ENCODE measurements around the gene RPH3AL. TPM values are rescaled to one million over a fixed set of nuclear protein-coding genes. Genes with fewer than 3 reads are reported as not detected.
A peak's percentile ranks its signal among the peaks of the same experiment; 100 is the strongest.

Gene RPH3AL
- total and polyA plus RNA-seq, 4 donors: 4.7 to 5.9 (median 5.3) TPM

DNA sequence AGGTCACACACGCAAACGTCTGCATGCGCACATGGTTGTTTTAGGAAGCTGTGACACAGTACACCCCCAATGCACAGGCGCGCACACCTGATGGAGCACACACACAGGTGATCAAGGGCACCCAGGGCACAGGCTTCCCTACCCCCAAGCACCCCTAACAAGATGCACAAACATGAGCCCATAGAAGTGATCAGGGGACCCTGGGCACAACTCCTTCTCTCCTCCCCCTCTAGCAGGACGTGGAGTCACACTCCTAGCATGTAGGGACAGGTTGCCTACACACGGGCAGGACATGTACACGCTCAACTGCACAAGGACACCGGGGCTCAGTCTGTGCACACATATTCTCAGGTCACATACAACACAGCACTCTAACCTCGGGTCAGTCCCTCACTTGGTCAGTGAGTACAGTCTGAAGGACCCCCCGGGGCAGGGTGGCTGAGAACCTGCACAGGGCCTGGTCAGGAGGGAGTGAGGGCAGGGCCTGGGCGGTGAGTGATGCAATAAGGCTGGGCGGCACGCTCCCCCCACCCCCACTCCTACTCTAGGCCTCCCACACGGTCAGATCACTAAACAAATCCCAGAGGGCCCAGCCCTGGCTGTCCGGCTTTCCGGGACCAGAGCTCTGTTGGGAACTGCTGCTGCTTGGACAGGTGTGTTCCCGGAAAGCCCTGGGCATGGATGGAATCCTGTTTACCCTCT lies 170.4 kb downstream of the RPH3AL start:
- Histone ChIP-seq H3K36me3 (ENCODE audit: control insufficient read depth, insufficient read depth, low read length) (peaks cover 7% of the 10 kb centered on the region), H3K27me3 (ENCODE audit: control insufficient read depth, insufficient read depth, low read length) (peaks cover 11% of the 10 kb centered on the region), H3K4me1 (ENCODE audit: control insufficient read depth, insufficient read depth, low read length) (peaks cover 37% of the 10 kb centered on the region), H3K9me3 (ENCODE audit: control insufficient read depth, insufficient read depth, low read length) (no peaks in the 10 kb centered on the region), H3K27ac (ENCODE audit: low read depth, low read length) (no peak overlapping the region), H3K4me3 (ENCODE audit: low read depth, low read length) (no peak overlapping the region)
- DNase-seq (ENCODE audit: low read depth in 4 of 6, low spot score in 6 of 6): no peak
- 51% methylated on average over 8 of the region's 18 CpGs for WGBS (ENCODE audit: insufficient coverage)

DNA sequence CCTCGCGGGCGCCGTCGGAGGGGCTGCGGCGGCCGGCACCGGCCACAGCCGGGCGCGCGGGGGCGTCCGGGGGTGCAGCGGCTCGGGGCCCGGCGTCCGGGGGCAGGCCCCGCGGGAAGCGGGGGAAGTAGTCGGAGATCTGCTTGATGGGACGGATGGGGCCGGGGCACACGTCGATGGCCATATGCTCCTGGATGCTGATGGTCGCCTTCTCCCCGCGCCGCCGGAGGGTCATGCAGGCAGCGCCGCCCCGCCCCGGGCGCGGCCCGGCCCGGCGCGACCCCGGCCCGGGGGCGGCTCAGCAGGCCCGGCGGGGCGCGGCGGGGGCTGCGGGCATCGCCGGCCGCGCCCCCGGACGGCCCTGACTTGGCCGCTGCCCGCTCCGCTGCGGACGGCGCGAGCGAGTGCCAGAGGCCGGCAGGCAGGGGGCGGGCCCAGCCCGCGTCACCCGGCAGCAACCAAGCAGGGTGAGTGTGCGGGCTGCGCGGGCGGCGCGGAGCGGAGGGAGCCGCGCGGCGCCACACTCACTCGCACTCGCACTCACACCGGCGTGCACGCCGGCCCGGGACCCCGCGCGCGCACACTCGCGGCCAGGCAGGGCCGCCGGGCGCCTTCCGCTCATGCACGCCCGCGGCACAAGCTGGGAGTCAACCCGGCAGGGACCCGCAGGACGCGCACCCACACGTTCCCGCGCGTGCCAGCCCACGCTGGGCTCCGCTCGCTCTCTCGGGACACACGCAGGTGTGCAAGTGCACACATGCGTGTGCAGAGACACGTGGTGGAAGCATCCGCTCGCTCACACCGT lies 171.2 kb downstream of the RPH3AL start, which contains the start of gene DOC2B:
TSS of gene DOC2B (minus strand) at position 406 of the 805 bp plus-strand sequence. CDS start at position 235, 171 bp downstream.
- H3K4me1 ChIP-seq (ENCODE audit: control insufficient read depth, insufficient read depth, low read length): peaks cover 33% of the 10 kb centered on the region
- no peaks in the 10 kb centered on the region for H3K9me3 ChIP-seq (ENCODE audit: control insufficient read depth, insufficient read depth, low read length)
- WGBS (ENCODE audit: insufficient coverage): 2% methylated on average over 120 of the region's 120 CpGs
- peak in 4 of 6 donors; percentile 31 to 89 (median 58) for DNase-seq (ENCODE audit: low read depth in 4 of 6, low spot score in 6 of 6)
- peaks cover 7% of the 10 kb centered on the region for H3K36me3 ChIP-seq (ENCODE audit: control insufficient read depth, insufficient read depth, low read length)
- H3K27ac ChIP-seq (ENCODE audit: low read depth, low read length): no peak within 1 kb of the TSS
- peaks cover 11% of the 10 kb centered on the region for H3K27me3 ChIP-seq (ENCODE audit: control insufficient read depth, insufficient read depth, low read length)
- peak within 1 kb of the TSS; percentile 24 for H3K4me3 ChIP-seq (ENCODE audit: low read depth, low read length)

DNA sequence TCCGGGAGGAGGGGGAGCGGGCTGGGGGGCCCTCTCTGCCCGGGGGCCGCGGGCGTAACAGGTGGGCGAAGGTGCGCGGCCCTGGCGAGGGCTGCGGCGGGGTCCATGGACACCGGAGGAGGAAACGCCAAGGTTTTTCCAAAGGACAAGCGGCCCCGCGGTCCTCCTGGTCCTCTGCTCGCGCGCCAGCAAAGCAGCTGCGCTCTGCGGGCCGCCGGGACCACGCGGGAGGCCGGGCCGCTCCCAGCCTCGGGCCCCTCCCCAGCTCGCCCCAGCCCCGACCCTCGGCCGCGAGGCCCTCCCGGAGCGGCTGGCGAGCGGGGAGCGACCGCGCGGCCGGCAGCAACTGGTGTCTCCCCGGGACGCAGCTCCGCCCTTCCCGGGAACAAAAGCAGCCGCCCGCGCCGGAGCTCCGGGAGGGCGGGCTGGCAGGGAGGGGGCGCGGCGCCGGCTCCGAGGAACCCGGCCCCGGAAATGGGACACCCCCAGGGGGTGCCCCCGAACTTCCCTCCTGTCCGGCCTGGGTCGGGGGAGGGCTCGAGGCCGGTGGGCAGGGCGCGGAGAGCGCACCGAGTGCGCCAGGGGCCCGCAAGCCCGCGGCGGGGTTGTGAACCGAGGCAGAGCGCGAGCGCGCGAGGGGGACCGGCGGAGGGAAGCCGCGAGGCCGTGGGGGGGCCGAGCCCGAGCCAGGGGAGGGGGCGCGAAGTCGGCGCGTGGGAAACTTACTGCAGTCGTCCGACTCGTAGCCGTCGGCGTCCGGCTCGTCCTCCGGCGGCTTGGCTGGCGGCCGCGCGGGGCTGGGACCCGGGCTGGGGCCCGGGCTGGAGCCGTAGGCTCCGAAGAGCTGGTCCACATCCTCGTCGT lies 172.0 kb downstream of the RPH3AL start:
- H3K9me3 ChIP-seq (ENCODE audit: control insufficient read depth, insufficient read depth, low read length): no peaks in the 10 kb centered on the region
- peak in 2 of 6 donors; percentile 42 to 43 for DNase-seq (ENCODE audit: low read depth in 4 of 6, low spot score in 6 of 6)
- peaks cover 11% of the 10 kb centered on the region for H3K27me3 ChIP-seq (ENCODE audit: control insufficient read depth, insufficient read depth, low read length)
- no peak overlapping the region for H3K27ac ChIP-seq (ENCODE audit: low read depth, low read length)
- peaks cover 7% of the 10 kb centered on the region for H3K36me3 ChIP-seq (ENCODE audit: control insufficient read depth, insufficient read depth, low read length)
- H3K4me1 ChIP-seq (ENCODE audit: control insufficient read depth, insufficient read depth, low read length): peaks cover 33% of the 10 kb centered on the region
- peak overlapping the region; percentile 24 for H3K4me3 ChIP-seq (ENCODE audit: low read depth, low read length)
- WGBS (ENCODE audit: insufficient coverage): under 1% methylated on average over 112 of the region's 112 CpGs

DNA sequence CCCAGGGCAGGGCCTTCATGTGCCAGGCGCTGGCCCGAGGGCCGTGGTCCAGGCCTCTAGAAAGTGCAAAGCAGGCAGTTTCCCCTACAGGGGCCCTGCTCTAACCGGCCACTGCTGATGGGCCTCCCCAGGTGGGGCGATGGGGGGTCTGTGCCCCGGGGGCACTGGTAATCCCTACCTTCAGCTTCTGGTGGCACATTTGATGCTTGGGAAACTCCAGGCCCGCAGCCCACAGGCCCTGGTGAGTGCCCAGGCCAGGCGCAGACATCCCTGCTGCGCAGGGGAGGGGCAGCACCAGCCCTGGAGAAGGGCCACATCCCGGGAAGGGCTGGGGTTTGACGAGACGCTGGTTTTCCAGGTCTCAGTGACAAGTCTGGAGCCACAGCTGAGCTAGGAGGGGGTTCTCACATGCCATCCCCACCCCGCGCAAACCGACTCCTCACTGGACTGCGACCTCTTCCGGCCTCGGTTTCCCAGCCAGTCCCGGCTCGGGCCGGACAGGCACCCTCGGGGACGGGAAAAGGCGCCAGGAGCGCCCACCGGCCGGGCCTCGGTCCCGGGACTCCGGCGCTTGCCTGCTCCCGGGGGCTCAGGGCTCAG lies 172.7 kb downstream of the RPH3AL start:
- Histone ChIP-seq H3K27ac (ENCODE audit: low read depth, low read length) (no peak overlapping the region), H3K27me3 (ENCODE audit: control insufficient read depth, insufficient read depth, low read length) (peaks cover 11% of the 10 kb centered on the region)
- 15% methylated on average over 32 of the region's 32 CpGs for WGBS (ENCODE audit: insufficient coverage)

DNA sequence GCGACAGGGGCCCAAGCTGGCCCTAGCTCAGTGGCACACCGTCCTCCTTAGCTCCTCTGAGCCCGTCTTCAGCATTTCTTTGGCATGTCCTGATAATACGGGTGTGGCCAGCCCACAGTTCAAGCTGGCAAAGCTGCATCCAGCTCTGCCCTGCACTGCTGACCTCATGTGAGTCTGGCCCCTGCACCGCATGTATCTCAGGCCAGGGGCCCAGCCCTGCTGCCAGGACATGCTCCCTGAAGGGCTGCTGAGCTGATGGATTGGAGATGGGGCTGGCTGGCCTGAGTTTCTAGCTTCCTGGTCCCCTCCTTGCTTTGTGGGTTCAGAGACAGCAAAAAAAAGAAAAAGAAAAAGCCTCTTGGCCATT lies 173.6 kb downstream of the RPH3AL start:
- WGBS (ENCODE audit: insufficient coverage): 68% methylated on average over 5 of the region's 5 CpGs
- H3K27ac ChIP-seq (ENCODE audit: low read depth, low read length): no peak overlapping the region
- H3K9me3 ChIP-seq (ENCODE audit: control insufficient read depth, insufficient read depth, low read length): no peaks in the 10 kb centered on the region
- peaks cover 7% of the 10 kb centered on the region for H3K36me3 ChIP-seq (ENCODE audit: control insufficient read depth, insufficient read depth, low read length)
- H3K27me3 ChIP-seq (ENCODE audit: control insufficient read depth, insufficient read depth, low read length): peaks cover 11% of the 10 kb centered on the region
- no peak for DNase-seq (ENCODE audit: low read depth in 4 of 6, low spot score in 6 of 6)
- peaks cover 33% of the 10 kb centered on the region for H3K4me1 ChIP-seq (ENCODE audit: control insufficient read depth, insufficient read depth, low read length)
- H3K4me3 ChIP-seq (ENCODE audit: low read depth, low read length): no peak overlapping the region

More for the DNA sequence above, 172.7 kb downstream of the RPH3AL start:
- H3K9me3 ChIP-seq (ENCODE audit: control insufficient read depth, insufficient read depth, low read length): no peaks in the 10 kb centered on the region
- DNase-seq (ENCODE audit: low read depth in 4 of 6, low spot score in 6 of 6): peak in 1 of 6 donors; percentile 21
- H3K4me1 ChIP-seq (ENCODE audit: control insufficient read depth, insufficient read depth, low read length): peaks cover 33% of the 10 kb centered on the region
- H3K4me3 ChIP-seq (ENCODE audit: low read depth, low read length): peak overlapping the region; percentile 24
- H3K36me3 ChIP-seq (ENCODE audit: control insufficient read depth, insufficient read depth, low read length): peaks cover 7% of the 10 kb centered on the region

DNA sequence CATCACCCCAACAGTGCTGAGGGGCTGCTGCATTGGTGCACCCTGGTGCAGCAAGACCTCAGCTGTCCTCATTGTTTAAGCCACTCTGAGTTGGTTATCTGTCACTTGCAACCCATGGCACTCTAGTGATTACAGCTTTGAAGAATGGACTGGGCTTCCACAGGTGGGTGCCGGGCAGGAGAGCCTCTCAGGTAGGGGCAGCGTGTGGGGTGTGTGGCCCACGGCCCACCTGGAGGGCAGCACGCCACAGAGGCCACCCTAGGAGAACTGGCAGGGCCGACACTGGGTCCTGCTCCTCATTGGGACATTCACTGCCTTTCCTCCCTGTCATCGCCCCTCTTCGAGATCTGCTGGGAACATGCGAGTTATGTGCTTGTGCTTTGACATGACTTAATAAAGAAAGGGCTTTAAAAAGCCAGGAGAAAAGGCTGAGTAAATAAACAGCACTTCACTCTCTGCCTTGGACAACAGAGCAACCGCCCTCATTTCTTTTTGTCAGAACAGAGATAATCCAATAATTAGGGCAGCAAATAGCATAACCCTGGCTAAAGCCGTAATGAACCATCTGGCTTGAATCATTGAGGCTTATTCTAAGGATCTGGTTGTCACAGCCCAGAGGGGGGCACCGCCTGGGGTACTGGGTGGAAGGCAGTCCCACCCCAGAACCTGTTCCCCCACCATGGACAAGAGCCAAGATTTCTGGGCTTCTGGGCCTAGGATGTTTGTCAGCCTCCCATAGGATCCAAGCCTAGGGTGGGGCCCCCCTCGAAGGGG lies 174.1 kb downstream of the RPH3AL start:
- Histone ChIP-seq H3K27me3 (ENCODE audit: control insufficient read depth, insufficient read depth, low read length) (peaks cover 11% of the 10 kb centered on the region), H3K4me3 (ENCODE audit: low read depth, low read length) (no peak overlapping the region), H3K4me1 (ENCODE audit: control insufficient read depth, insufficient read depth, low read length) (peaks cover 33% of the 10 kb centered on the region), H3K27ac (ENCODE audit: low read depth, low read length) (no peak overlapping the region), H3K9me3 (ENCODE audit: control insufficient read depth, insufficient read depth, low read length) (no peaks in the 10 kb centered on the region), H3K36me3 (ENCODE audit: control insufficient read depth, insufficient read depth, low read length) (peaks cover 7% of the 10 kb centered on the region)
- WGBS (ENCODE audit: insufficient coverage): 73% methylated on average over 6 of the region's 12 CpGs
- no peak for DNase-seq (ENCODE audit: low read depth in 4 of 6, low spot score in 6 of 6)

DNA sequence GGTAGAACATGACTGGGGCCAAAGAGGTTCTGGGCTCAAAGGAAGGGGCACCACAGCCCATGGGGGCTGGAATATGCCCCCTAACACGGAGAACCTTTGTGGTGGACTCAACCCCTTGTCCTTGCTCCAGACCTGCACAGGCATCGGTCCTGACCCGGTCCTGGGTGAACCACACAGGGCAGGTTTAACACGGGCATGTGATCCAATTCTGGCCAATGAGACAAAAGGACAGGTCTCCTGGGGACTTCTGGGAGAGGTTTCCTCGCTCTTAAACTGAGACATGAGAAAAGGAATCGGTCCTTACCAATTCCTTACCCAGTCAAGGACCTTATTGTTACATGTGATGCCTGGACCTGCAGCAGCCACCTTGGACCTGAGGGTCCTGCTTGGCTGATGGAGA lies 174.8 kb downstream of the RPH3AL start:
- H3K36me3 ChIP-seq (ENCODE audit: control insufficient read depth, insufficient read depth, low read length): peaks cover 7% of the 10 kb centered on the region
- DNase-seq (ENCODE audit: low read depth in 4 of 6, low spot score in 6 of 6): no peak
- peaks cover 33% of the 10 kb centered on the region for H3K4me1 ChIP-seq (ENCODE audit: control insufficient read depth, insufficient read depth, low read length)
- no peak overlapping the region for H3K27ac ChIP-seq (ENCODE audit: low read depth, low read length)
- H3K4me3 ChIP-seq (ENCODE audit: low read depth, low read length): no peak overlapping the region
- 79% methylated on average over 6 of the region's 6 CpGs for WGBS (ENCODE audit: insufficient coverage)
- H3K27me3 ChIP-seq (ENCODE audit: control insufficient read depth, insufficient read depth, low read length): peaks cover 11% of the 10 kb centered on the region
- no peaks in the 10 kb centered on the region for H3K9me3 ChIP-seq (ENCODE audit: control insufficient read depth, insufficient read depth, low read length)

DNA sequence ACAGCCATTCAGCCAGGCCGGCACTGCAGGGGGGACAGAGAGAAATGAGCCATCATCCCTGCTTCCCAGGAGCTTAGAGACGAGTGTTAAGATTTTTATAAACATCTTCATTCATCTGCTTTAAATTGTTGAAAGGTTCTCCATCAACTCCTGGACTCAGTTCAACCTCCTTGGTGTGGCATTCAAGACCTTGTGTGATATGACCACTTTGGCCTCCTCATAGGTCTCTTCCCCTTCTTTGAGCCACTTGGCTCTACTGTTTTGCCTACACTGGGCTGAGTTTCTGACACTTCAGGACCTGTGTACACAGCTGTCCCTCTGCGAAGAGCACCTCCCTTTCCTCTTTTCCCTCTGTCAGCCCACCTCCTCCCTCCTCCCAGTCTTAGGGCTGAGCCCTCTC lies 175.5 kb downstream of the RPH3AL start:
- H3K9me3 ChIP-seq (ENCODE audit: control insufficient read depth, insufficient read depth, low read length): no peaks in the 10 kb centered on the region
- no peak overlapping the region for H3K4me3 ChIP-seq (ENCODE audit: low read depth, low read length)
- peaks cover 10% of the 10 kb centered on the region for H3K27me3 ChIP-seq (ENCODE audit: control insufficient read depth, insufficient read depth, low read length)
- 82% methylated on average over 1 of the region's 3 CpGs for WGBS (ENCODE audit: insufficient coverage)
- H3K36me3 ChIP-seq (ENCODE audit: control insufficient read depth, insufficient read depth, low read length): peaks cover 12% of the 10 kb centered on the region
- H3K4me1 ChIP-seq (ENCODE audit: control insufficient read depth, insufficient read depth, low read length): peaks cover 28% of the 10 kb centered on the region
- no peak overlapping the region for H3K27ac ChIP-seq (ENCODE audit: low read depth, low read length)
- no peak for DNase-seq (ENCODE audit: low read depth in 4 of 6, low spot score in 6 of 6)

Data from spinal cord (tissue), 10 donors.